Measurements from ENCODE around the gene SMG5.

- TF ChIP-seq CTCF (conservative IDR thresholded peaks at IDR 0.05; ENCODE audit: low read length) (no peak), EZH2phosphoT487 (IDR thresholded peaks at IDR 0.05; ENCODE audit: borderline replicate concordance, low read depth, low read length) (no peak)
Measured at GRCh38 chr1:156303241-156303640, 20.6 kb upstream of the SMG5 start.
